HepG2 (cell line): ENCODE results near the gene GNAI2. TPM values are rescaled to one million over a fixed set of nuclear protein-coding genes. Genes with fewer than 3 reads are reported as not detected.

Experiments used
- AGO2 ChIP-seq: fragments of 200-400 bp; formaldehyde crosslinking; optimal IDR thresholded peaks from 2 replicates; pipeline ENCODE3; 2017; ENCODE audit warnings: mild to moderate bottlenecking, low read depth, low read length, moderate library complexity
- CEBPB ChIP-seq: IDR thresholded peaks from 2 replicates; pipeline ENCODE4 v1.6.1; 2011; ENCODE audit warnings: low read depth, low read length, improper control_type of control experiment, borderline replicate concordance
- DNMT1 ChIP-seq: sonication (generic); formaldehyde crosslinking; IDR thresholded peaks from 2 replicates; pipeline ENCODE4 v1.5.1; 2020; ENCODE audit warnings: mild to moderate bottlenecking, missing genetic modification reagents
- GATA4 ChIP-seq: sonication (generic); IDR thresholded peaks from 2 replicates; pipeline ENCODE4 v1.6.1; 2016; ENCODE audit warnings: antibody characterized with exemption, low read depth, borderline replicate concordance
- KDM2A ChIP-seq: sonication (generic); formaldehyde crosslinking; IDR thresholded peaks from 2 replicates; pipeline ENCODE4 v1.4.0; 2020; ENCODE audit warnings: low read depth, missing genetic modification reagents, borderline replicate concordance
- MTA3 ChIP-seq: sonication (generic); formaldehyde crosslinking; IDR thresholded peaks from 2 replicates; pipeline ENCODE4 v1.4.0; 2020; ENCODE audit warnings: missing genetic modification reagents
- MYPOP ChIP-seq: sonication (generic); formaldehyde crosslinking; IDR thresholded peaks from 2 replicates; pipeline ENCODE4 v1.8.1; 2023; ENCODE audit warnings: mild to moderate bottlenecking, moderate library complexity, missing genetic modification reagents
- POGZ ChIP-seq: sonication (generic); formaldehyde crosslinking; IDR thresholded peaks from 2 replicates; pipeline ENCODE4 v1.4.0; 2020; ENCODE audit warnings: mild to moderate bottlenecking, missing genetic modification reagents
- SKIL ChIP-seq: sonication (generic); formaldehyde crosslinking; IDR thresholded peaks from 2 replicates; pipeline ENCODE4 v1.8.0; 2022; ENCODE audit warnings: missing genetic modification reagents, mild to moderate bottlenecking, moderate library complexity, borderline replicate concordance
- TARDBP ChIP-seq: sonication (generic); formaldehyde crosslinking; IDR thresholded peaks from 2 replicates; pipeline ENCODE4 v1.8.0; 2022; ENCODE audit warnings: mild to moderate bottlenecking, missing genetic modification reagents
- ZNF142 ChIP-seq: sonication (generic); formaldehyde crosslinking; IDR thresholded peaks from 2 replicates; pipeline ENCODE4 v1.4.0; 2020; ENCODE audit warnings: missing genetic modification reagents
- ZNF687 ChIP-seq: sonication (generic); formaldehyde crosslinking; IDR thresholded peaks from 2 replicates; pipeline ENCODE4 v1.5.1; 2020; ENCODE audit warnings: mild to moderate bottlenecking, missing genetic modification reagents, moderate library complexity
- ZNF773 ChIP-seq: sonication (generic); formaldehyde crosslinking; IDR thresholded peaks from 2 replicates; pipeline ENCODE4 v1.4.0; 2020; ENCODE audit warnings: missing genetic modification reagents, borderline replicate concordance
- ZNF883 ChIP-seq: sonication (generic); formaldehyde crosslinking; IDR thresholded peaks from 2 replicates; pipeline ENCODE4 v1.5.1; 2020; ENCODE audit warnings: mild to moderate bottlenecking, missing genetic modification reagents; ENCODE audit errors: not compliant biosample characterization
- ZSCAN22 ChIP-seq: sonication (generic); formaldehyde crosslinking; IDR thresholded peaks from 2 replicates; pipeline ENCODE4 v1.4.0; 2020; ENCODE audit warnings: mild to moderate bottlenecking, missing genetic modification reagents
- polyA plus RNA-seq, 8 experiments: library from polyadenylated mRNA; depleted of rRNA in 3 of 8; stranded (reverse) in 7 of 8; unstranded in 1 of 8; fragments of >200 nt; fragmentation: Illumina TruSeq in 4 of 8; extraction: Trizol in 4 of 8; gene quantifications; 2 replicates each; pipeline versions ENCODE4 v1.2.1 to v1.2.3, GENCODE V29; 2011 to 2016; ENCODE audit warnings: low read depth in 4 of 8, missing spikeins in 1 of 8, mixed read lengths in 1 of 8; ENCODE audit not compliant: insufficient read depth in 1 of 8
- total RNA-seq, 5 experiments: library from RNA; depleted of rRNA; stranded (reverse); fragments of >200 nt; fragmentation: Illumina TruSeq; extraction: Trizol; gene quantifications; 2 replicates each; pipeline ENCODE4 v1.2.3, GENCODE V29; 2016; ENCODE audit warnings: low read depth in 1 of 5

The GNAI2 gene
- total and polyA plus RNA-seq, 2 of the 13 experiments (the other 11 are each of a cell fraction or from before 2014, with no cell fraction given), result 51.1 to 66.2 TPM

GRCh38 chr3:50221411-50222168 lies 14.4 kb upstream of the GNAI2 start (continued):
- TF ChIP-seq SKIL (CRISPR knock-in tag) (no peak), ZNF142 (CRISPR knock-in tag) (no peak), ZNF883 (CRISPR knock-in tag) (peak; percentile 58), TARDBP (CRISPR knock-in tag) (peak; percentile 59; the same call in 1 of the 2 replicates), KDM2A (CRISPR knock-in tag) (peak; percentile 89), GATA4 (0 out of 2 replicates have a peak, but pooled peaks have one; percentile 20), MYPOP (CRISPR knock-in tag) (peak; percentile 32; the same call in 1 of the 2 replicates), DNMT1 (0 out of 2 replicates have a peak, but pooled peaks have one; percentile 10), POGZ (no peak), CEBPB (no peak), MTA3 (CRISPR knock-in tag) (no peak), AGO2 (peak; percentile 98), ZNF687 (CRISPR knock-in tag) (peak; percentile 94), ZSCAN22 (CRISPR knock-in tag) (no peak), ZNF773 (CRISPR knock-in tag) (peak; percentile 44; the same call in 1 of the 2 replicates)
